ENCODE measurements around the gene WDR13.

- TF ChIP-seq SMC3 (IDR thresholded peaks at IDR 0.05; ENCODE audit: low read depth, low read length) (no peak), GABPA (IDR thresholded peaks at IDR 0.05; ENCODE audit: low read depth) (no peak), MAX (IDR thresholded peaks at IDR 0.05; ENCODE audit: low read depth) (no peak), NFIC (IDR thresholded peaks at IDR 0.05; ENCODE audit: borderline replicate concordance) (no peak), TAF1 (IDR thresholded peaks at IDR 0.05; ENCODE audit: borderline replicate concordance, low read depth, low read length) (no peak), YY1 (IDR thresholded peaks at IDR 0.05; ENCODE audit: low read depth) (no peak), POLR2AphosphoS5 (IDR thresholded peaks at IDR 0.05; ENCODE audit: low read depth, low read length) (no peak), TCF12 (IDR thresholded peaks at IDR 0.05) (no peak), ZBTB33 (IDR thresholded peaks at IDR 0.05; ENCODE audit: borderline replicate concordance, low read depth) (no peak), RAD21 (IDR thresholded peaks at IDR 0.05; ENCODE audit: low read length) (no peak)
- TF ChIP-seq, protein P1, sequence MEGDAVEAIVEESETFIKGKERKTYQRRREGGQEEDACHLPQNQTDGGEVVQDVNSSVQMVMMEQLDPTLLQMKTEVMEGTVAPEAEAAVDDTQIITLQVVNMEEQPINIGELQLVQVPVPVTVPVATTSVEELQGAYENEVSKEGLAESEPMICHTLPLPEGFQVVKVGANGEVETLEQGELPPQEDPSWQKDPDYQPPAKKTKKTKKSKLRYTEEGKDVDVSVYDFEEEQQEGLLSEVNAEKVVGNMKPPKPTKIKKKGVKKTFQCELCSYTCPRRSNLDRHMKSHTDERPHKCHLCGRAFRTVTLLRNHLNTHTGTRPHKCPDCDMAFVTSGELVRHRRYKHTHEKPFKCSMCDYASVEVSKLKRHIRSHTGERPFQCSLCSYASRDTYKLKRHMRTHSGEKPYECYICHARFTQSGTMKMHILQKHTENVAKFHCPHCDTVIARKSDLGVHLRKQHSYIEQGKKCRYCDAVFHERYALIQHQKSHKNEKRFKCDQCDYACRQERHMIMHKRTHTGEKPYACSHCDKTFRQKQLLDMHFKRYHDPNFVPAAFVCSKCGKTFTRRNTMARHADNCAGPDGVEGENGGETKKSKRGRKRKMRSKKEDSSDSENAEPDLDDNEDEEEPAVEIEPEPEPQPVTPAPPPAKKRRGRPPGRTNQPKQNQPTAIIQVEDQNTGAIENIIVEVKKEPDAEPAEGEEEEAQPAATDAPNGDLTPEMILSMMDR (IDR thresholded peaks at IDR 0.05) = no peak
- TF ChIP-seq, protein P2, sequence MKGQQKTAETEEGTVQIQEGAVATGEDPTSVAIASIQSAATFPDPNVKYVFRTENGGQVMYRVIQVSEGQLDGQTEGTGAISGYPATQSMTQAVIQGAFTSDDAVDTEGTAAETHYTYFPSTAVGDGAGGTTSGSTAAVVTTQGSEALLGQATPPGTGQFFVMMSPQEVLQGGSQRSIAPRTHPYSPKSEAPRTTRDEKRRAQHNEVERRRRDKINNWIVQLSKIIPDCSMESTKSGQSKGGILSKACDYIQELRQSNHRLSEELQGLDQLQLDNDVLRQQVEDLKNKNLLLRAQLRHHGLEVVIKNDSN (IDR thresholded peaks at IDR 0.05; ENCODE audit: borderline replicate concordance, low read depth) = no peak
Measured at GRCh38 chrX:48636776-48637175, 39.5 kb downstream of the WDR13 start.
